Subcutaneous adipose tissue (tissue), 4 donors: ENCODE data around the gene PRM1. TPM values are rescaled to one million over a fixed set of nuclear protein-coding genes. Genes with fewer than 3 reads are reported as not detected.

ENCODE experiments used
- CTCF ChIP-seq: fragments of 450-650 bp; IDR thresholded peaks from one replicate; pipeline ENCODE4 v1.5.1; 2016; ENCODE audit warnings: low read depth, mild to moderate bottlenecking, control low read depth, antibody characterized with exemption, moderate library complexity
- total RNA-seq, 4 donors: library from RNA; depleted of rRNA; stranded (reverse); fragments of >200 nt; gene quantifications; one replicate each; pipeline ENCODE4 v1.1.0, GENCODE V29; 2016

Gene PRM1, protein sequence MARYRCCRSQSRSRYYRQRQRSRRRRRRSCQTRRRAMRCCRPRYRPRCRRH
- not detected for total RNA-seq

- no peak for TF ChIP-seq CTCF
Observed at GRCh38 chr16:11280616-11281522, at the start of gene PRM1. Gene PRM1, minus strand, starts transcription at chr16:11281330. Its CDS starts 92 bp downstream, at chr16:11281238.

DNA sequence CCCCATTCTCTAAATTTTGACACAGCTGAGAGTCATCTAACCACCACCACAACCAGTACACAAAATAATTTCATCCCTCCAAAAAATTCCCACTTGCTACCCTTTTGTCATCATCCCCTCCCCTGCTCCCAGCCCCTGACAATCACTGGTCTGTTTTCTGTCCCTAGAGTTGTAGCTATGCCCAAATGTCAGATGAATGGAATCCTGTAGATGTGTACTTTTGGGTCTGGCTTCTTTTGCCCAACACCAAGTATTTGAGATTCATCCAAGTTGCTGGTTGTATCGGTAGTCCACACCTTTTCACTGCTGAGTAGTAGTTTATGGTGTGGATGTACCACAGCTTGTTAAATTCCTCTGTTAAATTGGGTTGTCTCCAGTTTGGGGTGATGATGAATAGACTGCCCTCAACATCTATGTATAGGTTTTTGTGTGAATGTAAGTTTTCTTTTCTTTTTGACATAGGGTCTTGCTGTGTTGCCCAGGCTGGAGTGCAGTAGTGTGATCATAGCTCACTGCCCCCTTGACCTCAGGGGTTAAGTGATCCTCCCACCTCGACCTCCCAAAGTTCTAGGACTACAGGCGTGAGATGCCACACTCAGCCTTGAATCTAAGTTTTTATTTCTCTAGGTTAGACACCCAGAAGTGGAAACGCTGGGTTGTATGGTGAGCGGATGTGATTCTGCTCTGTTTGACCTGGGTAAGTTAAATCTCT lies 49.6 kb upstream of the PRM1 start:
- TF ChIP-seq CTCF, result no peak

- TF ChIP-seq CTCF, result no peak
Observed at GRCh38 chr16:11329891-11330290, 48.8 kb upstream of the PRM1 start.

- TF ChIP-seq CTCF, result no peak
Observed at GRCh38 chr16:11329071-11329491, 48.0 kb upstream of the PRM1 start.

DNA sequence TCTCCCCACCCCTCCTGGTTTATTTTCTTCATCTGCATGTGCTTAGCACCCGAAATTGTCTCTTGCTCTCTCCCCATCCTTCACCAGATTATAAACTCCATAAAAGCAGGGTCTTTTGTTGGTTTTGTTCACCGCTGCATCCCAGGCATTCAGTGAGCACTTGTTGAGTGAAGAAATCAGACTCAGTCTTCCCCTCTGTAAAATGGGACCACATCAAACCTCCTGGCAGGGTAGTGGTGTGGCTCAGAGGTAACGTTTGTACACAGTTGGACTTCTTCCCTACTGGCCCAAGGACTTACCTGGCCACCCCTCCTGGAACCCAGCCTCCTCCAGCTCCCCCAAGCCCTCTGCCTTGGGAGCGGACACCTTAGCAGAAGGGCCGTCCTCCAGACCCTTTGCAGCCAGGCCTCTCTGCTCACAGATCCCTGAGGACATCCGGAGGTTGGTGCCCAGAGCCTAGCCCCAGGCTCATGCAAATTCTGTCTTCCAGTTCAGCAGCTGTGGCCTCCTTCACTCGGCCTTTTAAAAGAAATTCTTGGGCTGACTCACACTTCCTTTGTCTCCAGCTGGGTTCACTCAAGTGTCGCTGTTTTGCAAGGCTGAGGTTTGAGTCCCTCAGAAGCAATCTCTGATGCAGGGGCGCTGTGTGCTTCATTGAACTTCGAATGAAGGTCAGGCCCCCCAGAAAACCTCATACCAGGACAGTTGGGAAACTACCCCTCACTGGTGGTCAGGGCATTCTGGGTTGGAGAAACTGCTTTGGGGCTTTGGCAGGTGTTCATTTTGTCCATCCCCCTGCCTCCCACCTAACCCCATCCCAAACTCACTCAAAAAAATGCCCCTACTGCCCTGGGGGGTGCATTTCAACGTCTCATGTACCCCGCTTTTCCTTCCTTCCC lies 47.3 kb upstream of the PRM1 start:
- TF ChIP-seq CTCF, result no peak

GRCh38 chr16:11327277-11328171 lies 46.4 kb upstream of the PRM1 start:
- no peak for TF ChIP-seq CTCF
